ENCODE data around the gene LRRC57. TPM values are rescaled to one million over a fixed set of nuclear protein-coding genes. Genes with fewer than 3 reads are reported as not detected.

Gene LRRC57
- total RNA-seq, 1 donor from 2014 or later, result 19.4 TPM

DNA sequence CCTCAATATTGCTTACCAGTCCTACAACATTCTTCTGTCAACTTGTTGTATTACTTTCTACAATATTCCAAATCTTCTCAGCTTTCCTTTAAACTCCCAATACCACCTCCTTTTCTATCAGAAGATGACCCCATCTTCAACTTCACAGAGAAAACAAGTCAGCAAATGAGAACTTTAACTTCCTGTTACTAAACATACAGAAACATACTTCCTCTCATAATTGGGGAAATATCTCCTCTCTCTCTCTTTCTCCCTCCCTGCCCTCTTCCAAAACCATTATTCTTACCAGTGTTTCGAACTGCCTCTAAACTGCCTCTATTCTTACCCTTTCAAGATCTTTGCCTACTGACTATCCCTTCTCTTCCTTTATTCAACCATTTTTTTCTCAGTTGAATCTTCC, 54.9 kb downstream of the LRRC57 start:
- DNase-seq (ENCODE audit: low spot score), result no peak

DNA sequence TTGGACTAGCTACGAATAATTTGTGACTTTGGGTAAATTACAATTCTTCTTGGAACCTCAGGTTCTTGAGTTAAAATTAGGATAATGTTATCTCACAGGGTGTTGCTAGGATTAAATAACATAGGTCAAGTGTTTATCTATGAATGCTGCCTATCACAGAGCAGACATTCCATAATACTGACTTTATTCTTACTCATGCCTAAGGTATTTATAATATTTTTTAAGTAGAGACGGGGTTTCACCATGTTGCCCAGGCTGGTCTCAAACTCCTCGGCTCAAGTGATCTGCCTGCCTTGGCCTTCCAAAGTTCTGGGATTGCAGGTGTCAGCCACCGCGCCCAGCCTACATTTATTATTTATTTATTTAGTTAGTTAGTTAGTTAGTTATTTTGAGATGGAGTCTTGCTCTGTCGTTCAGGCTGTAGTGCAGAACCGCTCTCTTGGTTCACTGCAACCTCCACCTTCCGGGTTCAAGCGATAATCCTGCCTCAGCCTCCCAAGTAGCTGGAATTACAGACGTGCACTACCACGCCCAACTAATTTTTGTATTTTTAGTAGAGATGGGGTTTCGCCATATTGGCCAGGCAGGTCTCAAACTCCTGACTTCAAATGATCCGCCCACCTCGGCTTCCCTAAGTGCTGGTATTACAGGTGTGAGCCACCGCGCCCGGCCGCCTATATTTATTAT, 56.9 kb downstream of the LRRC57 start:
- no peak for DNase-seq (ENCODE audit: low spot score)

DNA sequence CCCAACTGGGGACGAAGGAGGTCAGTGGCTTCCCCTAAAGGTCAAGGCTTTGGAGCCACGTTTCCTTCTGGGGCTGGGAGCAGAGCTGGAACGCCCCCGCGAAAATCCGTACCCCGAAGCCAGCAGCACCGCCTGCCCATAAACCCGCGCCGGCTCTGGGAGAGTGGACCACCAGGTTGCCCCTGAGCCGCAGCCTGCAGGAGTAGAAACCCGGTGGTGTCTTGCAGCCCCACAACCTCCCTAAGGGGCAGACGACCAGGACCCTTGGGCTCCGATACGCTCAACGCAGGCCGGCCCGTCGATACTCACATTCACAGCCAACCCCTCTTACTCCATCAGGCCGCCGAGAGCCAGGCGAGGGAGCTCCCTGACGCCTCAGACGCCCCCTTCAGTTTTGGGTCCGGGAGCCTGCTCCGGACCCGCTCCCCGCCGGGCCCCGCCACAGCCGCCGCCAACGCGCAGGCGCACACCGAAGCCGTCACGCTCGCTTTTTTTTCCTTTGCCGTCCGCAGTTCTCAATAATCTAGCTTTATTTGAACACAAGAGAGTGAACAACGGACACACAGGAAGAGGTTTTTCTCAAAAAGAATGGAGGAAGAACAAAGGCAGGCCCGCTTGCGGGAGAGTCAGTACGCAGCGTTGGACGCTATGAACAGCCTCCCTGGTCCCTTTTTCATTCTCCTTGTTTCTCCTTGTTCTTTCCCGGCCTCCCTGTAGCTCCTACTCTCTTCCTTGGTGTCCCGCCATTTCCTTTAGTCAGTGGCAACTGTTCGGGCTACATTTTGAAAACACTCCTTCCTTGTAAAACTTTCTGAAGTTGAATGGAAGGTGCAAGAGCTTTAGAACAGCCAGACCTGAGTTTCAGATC, 57.7 kb downstream of the LRRC57 start, which contains the start of gene ZNF106:
TSS of gene ZNF106 (minus strand) at position 471 of the 868 bp plus-strand sequence. CDS start 18,852 bp downstream, outside the sequence.
- peak; percentile 93 for DNase-seq (ENCODE audit: low spot score)

DNA sequence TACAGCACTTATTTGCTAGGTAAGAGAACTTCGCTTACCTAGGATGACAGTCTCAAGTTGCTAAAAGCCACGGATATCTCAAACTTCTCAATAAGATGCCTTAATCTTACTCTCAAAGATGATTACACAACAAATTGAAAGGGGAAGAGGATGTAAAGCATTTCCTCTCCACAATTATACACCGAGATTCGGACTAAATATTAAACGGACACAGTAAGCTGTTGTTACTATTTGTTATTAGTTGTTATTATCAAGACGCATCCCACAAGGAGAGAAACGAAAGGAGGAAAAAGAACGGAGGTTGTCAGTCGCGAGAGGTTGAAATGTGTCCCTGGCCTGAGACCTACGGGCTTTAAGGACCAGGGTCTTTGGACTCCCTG, 58.3 kb downstream of the LRRC57 start:
- no peak for DNase-seq (ENCODE audit: low spot score)

Other genes with a start within 250 kb of the LRRC57 start
- gene CAPN3, start 189.3 kb downstream of the LRRC57 start, total RNA-seq, result 6.7 TPM
- gene ZNF106, start 57.7 kb downstream of the LRRC57 start, total RNA-seq, result 98.1 TPM
- 72.0 TPM for gene SNAP23, start 53.2 kb downstream of the LRRC57 start, total RNA-seq
- 26.3 TPM for gene HAUS2, start within 50 bp of the LRRC57 start, total RNA-seq
- gene STARD9, start 26.8 kb upstream of the LRRC57 start, total RNA-seq, result 17.0 TPM
- gene CDAN1, start 188.3 kb upstream of the LRRC57 start, total RNA-seq, result 9.1 TPM

All from mesenteric fat pad (tissue), 1 donor.